Measurements from ENCODE around the gene UBE2E2.
A peak's percentile ranks its signal among the peaks of the same experiment; 100 is the strongest.

UBE2E2 gene

DNA sequence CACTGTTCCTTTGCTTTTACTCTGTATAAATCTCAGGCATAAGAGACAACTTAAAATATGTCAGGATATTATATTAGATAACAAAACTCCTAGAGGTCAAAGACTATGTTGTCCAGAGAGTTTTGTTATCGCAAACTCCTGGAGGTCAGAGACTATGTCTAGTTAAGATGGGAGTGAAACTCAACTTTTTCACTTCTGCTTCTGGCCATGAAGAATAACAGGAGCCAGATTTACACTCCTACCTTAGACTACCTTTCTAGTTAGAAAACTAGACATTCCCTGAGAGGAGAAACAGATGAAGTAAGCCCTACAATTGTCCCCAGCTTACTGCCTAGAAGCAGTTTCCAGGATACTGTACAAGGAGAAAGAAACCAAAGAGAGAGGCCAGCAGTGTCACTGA lies 347.3 kb downstream of the UBE2E2 start:
- DNase-seq (ENCODE audit: extremely low read depth, insufficient read length) = peak; percentile 13
- Histone ChIP-seq H3K27me3 (replicated peaks; ENCODE audit: control insufficient read depth, insufficient read depth, low read length) (no peaks in the 10 kb centered on the region), H3K4me3 (replicated peaks; ENCODE audit: low read depth, low read length) (no peak overlapping the region), H3K36me3 (ENCODE audit: control insufficient read depth, insufficient read depth, low read length) (no peaks in the 10 kb centered on the region)
- no peak for TF ChIP-seq CTCF (IDR thresholded peaks at IDR 0.05; ENCODE audit: insufficient read depth, low read length, poor library complexity, severe bottlenecking)

GRCh38 chr3:23552506-23552905 lies 349.4 kb downstream of the UBE2E2 start:
- TF ChIP-seq CTCF (IDR thresholded peaks at IDR 0.05; ENCODE audit: insufficient read depth, low read length, poor library complexity, severe bottlenecking) = no peak
- no peak overlapping the region for H3K4me3 ChIP-seq (replicated peaks; ENCODE audit: low read depth, low read length)
- no peak for DNase-seq (ENCODE audit: extremely low read depth, insufficient read length)
- H3K36me3 ChIP-seq (ENCODE audit: control insufficient read depth, insufficient read depth, low read length) = no peaks in the 10 kb centered on the region
- no peaks in the 10 kb centered on the region for H3K27me3 ChIP-seq (replicated peaks; ENCODE audit: control insufficient read depth, insufficient read depth, low read length)

DNA sequence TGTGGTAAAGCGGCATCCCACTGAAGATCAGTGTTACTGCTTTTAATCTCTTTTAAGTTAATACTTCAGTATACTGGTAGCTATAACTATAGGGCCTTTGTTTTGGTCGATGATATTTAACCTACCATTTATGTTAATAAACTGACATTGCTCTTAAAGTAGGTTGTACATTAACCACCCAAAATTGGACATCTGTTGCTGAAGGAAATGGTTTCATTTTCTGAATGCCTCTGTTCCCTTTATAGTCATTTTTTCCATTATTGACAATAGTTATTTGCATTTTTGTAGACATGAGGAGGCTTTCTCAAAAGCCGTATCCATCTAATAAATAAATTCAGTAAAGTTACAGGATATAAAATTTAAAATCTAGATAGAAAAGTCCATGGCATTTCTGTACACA lies 350.2 kb downstream of the UBE2E2 start:
- no peaks in the 10 kb centered on the region for H3K27me3 ChIP-seq (replicated peaks; ENCODE audit: control insufficient read depth, insufficient read depth, low read length)
- peak; percentile 9 for DNase-seq (ENCODE audit: extremely low read depth, insufficient read length)
- no peak for TF ChIP-seq CTCF (IDR thresholded peaks at IDR 0.05; ENCODE audit: insufficient read depth, low read length, poor library complexity, severe bottlenecking)
- H3K36me3 ChIP-seq (ENCODE audit: control insufficient read depth, insufficient read depth, low read length) = no peaks in the 10 kb centered on the region
- no peak overlapping the region for H3K4me3 ChIP-seq (replicated peaks; ENCODE audit: low read depth, low read length)

DNA sequence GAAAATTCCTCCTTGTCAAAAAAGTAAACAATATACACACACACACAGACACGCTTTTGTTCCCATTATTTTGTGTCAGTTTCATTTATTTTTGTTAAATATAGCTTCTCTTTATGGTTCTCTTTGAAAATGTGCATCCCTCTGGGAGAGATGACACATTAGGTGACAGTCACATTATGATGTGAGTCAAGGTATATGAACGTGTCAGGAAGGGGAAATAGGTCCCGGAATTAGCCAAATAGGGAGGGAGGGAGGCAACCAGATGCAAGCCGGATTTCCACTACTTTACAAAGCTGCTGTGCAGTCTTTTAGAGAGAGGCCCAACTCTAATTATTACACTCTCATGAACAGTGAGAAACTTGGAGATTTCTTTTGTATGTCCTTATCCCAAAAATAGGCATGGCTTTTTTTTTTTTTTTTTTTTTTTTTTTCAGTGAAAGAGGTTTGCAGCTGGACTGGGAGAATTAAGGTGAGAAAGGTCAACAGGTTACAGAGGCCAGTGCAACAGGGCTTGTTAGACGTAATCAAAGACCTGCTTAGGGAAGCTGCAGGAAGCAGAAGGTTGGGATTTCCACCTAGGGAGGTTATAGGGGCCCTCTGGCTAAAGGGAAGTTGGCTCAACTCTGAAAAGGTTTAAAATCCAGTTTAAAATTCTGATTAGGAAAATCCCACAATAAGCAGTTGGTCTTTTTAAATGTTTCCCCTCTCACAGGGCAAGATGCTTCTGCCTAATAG lies 362.1 kb downstream of the UBE2E2 start:
- no peak overlapping the region for H3K4me3 ChIP-seq (replicated peaks; ENCODE audit: low read depth, low read length)
- no peaks in the 10 kb centered on the region for H3K36me3 ChIP-seq (ENCODE audit: control insufficient read depth, insufficient read depth, low read length)
- no peak for TF ChIP-seq CTCF (IDR thresholded peaks at IDR 0.05; ENCODE audit: insufficient read depth, low read length, poor library complexity, severe bottlenecking)
- no peaks in the 10 kb centered on the region for H3K27me3 ChIP-seq (replicated peaks; ENCODE audit: control insufficient read depth, insufficient read depth, low read length)
- DNase-seq (ENCODE audit: extremely low read depth, insufficient read length) = no peak

DNA sequence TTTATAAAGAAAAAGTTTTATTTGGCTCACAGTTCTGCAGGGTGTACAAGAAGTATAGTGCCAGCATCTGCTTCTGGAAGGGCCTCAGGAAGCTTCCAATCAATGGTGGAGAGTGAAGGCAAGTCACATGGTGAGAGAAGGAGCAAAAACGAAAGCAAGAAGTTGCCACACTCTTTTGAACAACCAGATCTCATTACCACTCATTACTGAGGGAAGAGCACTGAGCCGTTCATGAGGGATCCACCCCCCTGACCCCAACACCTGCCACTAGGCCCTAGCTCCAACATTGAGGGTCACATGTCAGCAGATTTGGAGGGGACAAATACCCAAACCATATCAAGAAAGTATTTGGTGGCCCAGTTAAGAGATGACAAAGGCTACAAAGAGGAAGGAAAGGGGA lies 363.4 kb downstream of the UBE2E2 start:
- peak; percentile 28 for DNase-seq (ENCODE audit: extremely low read depth, insufficient read length)
- H3K4me3 ChIP-seq (replicated peaks; ENCODE audit: low read depth, low read length) = no peak overlapping the region
- H3K36me3 ChIP-seq (ENCODE audit: control insufficient read depth, insufficient read depth, low read length) = no peaks in the 10 kb centered on the region
- H3K27me3 ChIP-seq (replicated peaks; ENCODE audit: control insufficient read depth, insufficient read depth, low read length) = no peaks in the 10 kb centered on the region
- no peak for TF ChIP-seq CTCF (IDR thresholded peaks at IDR 0.05; ENCODE audit: insufficient read depth, low read length, poor library complexity, severe bottlenecking)

DNA sequence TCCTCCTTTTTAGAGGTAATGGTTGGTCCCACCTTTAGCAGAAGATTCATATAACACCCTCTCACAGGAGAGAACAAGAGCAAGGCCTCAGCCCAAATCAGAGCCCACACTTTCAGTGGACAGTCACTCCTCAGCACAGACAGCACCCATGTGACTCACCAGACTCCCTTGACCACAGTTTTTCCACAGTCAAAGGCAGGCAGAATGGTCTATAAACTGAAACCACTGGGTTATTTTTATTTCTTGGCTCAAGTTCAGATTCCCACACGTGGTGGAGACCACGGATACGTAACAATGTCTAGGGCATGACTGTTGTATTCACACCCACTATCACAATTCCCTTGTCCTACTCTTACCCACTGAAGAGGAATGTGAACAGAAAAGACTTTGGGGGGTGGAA lies 364.8 kb downstream of the UBE2E2 start:
- Histone ChIP-seq H3K4me3 (replicated peaks; ENCODE audit: low read depth, low read length) (no peak overlapping the region), H3K27me3 (replicated peaks; ENCODE audit: control insufficient read depth, insufficient read depth, low read length) (no peaks in the 10 kb centered on the region), H3K36me3 (ENCODE audit: control insufficient read depth, insufficient read depth, low read length) (no peaks in the 10 kb centered on the region)
- DNase-seq (ENCODE audit: extremely low read depth, insufficient read length) = no peak
- TF ChIP-seq CTCF (IDR thresholded peaks at IDR 0.05; ENCODE audit: insufficient read depth, low read length, poor library complexity, severe bottlenecking) = no peak

Measured in GM06990 (cell line).